Erythroblast (primary cell): ENCODE data around the gene PACSIN1.

Experiments
- GATA1 ChIP-seq: IDR thresholded peaks from 2 replicates; pipeline ENCODE4 v1.6.1; 2011; ENCODE audit warnings: low read depth, mild to moderate bottlenecking, control low read depth, low read length, moderate library complexity
- POLR2A ChIP-seq: IDR thresholded peaks from 2 replicates; pipeline ENCODE4 v1.6.1; 2011; ENCODE audit warnings: mild to moderate bottlenecking, low read length

GRCh38 chr6:34549804-34550202, 83.9 kb downstream of the PACSIN1 start:
- TF ChIP-seq POLR2A (no peak), GATA1 (no peak)
